Activated naive CD4-positive, alpha-beta T cell (primary cell): Measurements from ENCODE around the gene NRG2.

Experiments
- DNase-seq, 4 experiments: peaks; one replicate each; lab custom pipeline; 2025; lab: John Stamatoyannopoulos, UW

Gene NRG2

DNA sequence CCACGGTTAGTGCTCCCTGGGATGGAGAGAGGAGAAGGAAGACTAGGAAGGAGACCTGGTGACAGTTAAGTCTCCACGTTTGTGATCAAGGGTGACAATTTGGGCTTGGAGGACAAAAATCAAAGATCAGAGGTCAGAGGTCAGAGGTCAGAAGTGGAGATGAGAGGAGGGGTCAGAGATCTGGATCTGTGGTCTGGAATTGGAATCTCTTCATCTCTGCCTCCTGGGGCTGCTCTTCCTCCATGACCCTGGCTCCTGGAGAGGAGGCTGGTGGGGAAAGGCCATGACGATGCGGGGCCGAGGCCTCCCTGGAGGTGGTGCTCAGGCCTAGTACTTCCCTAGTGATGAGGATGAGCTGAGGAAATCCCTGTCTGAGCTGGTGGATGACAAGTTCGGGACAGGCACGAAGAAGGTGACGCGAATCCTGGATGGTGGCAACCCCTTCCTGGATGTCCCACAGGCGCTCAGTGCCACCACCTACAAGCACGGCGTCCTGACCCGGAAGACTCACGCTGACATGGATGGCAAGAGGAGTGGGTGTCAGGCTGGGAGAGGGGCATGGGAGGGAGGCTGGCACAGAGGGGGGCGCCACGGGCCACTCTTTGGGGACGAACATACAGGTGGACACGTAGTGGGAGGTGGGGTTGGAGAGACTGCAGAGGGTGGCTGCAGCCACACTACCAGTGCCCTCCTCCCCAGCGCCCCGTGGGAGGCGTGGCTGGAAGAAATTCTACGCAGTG lies 206.5 kb downstream of the NRG2 start:
- DNase-seq = no peak

DNA sequence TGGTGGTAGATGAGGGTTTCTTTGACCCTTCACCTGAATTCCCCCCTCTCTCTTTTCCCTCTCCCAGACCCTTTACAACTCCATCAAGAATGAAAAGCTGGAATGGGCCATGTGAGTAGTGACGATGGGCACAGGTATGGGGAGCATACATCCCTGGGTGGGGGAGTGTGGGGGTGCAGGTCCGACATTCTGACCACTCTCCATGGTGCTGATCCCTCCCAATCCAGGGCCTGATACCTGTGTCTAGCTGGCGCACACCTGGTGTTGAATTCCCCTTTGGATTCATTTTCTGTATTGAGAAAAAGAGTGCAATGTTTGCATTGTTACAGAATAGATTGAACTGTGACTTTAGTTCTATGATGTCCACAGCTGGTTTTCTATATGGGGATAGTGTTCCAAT lies 207.4 kb downstream of the NRG2 start:
- DNase-seq = no peak

DNA sequence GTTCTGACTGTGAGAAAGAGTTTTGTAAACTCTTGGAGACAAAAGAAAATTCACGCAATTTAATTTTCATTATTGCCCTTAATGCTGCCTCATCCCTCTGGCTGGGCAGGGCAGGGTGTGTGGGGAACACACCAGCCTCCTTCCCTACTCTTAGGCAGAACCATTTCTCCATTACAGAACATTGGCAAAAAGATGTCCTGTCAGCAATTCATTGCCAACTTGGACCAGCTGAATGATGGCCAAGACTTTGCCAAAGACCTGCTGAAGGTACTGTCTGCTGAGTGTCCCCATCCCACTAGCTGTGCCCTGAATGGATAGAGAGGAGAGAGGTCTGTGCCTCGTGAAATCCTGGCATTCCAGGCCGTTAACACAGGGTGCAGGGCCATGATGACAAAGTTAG lies 209.6 kb downstream of the NRG2 start:
- no peak for DNase-seq

DNA sequence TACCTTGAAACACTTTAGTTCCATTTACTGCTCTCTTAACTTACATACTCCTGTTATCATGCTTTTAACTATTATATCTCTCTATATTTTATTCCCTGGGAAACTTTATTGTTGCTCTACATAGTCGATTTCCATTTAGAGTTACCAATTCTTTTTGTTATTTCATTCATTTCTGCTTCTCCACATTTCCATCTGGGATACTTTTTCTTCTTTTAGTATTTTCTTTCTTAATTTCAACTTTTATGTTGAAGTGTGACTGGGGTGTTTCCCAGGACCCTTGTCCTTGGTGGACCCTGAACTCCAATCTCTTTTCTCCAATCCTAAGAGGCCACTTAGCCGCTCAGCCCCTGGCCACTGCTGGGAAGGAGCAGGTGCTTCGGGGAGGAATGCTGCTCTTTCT lies 211.5 kb downstream of the NRG2 start:
- DNase-seq = no peak

DNA sequence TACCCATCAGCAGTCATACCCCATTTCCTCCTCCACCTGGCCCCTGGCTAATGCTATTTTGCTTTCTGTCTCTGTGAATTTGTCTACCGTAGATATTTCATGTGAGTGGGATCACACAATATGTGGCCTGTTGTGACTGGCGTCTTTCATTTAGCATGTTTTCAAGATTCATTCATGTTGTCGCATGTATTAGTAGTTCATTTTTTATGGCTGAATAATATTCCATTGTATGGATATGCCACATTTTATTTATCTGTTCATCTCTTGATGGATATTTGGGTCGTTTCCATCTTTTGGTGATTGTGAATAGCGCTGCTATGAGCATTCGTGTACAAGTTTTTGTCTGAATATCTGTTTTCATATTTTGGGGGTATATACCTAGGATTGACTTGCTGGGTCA lies 213.6 kb downstream of the NRG2 start:
- DNase-seq = no peak

DNA sequence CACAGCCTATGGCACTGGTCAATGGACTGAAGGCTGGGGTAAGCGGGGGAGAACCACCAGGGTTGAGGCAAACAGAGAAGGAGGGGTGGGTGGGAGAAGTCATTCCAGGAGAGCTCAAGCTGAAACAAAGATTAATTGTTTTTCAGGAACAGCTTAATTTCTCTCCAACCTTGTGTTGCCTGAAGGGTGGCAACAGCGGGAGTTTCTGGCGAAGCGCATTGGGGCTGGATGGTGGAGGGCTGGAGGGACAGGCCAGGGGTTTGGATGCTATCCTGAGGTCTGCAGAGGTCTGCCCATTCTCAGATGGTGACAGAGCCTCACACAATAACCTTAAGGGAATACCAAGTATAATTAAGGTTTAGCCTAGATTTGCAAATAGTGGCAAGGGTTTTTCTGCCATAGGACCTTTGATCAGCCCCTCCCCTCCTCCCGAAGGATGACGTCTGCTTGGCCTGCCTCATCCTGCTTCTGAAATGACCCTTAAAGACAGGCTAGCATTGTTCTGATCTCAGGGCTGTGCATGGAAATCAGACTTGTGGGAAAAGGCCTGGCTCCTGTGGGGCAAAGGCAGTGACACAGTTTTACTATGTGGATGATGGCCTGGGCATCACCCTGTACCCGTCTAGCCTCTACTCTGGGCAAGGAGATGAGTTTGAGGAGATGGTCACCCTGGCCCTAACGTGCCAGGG lies 214.7 kb downstream of the NRG2 start:
- no peak for DNase-seq

DNA sequence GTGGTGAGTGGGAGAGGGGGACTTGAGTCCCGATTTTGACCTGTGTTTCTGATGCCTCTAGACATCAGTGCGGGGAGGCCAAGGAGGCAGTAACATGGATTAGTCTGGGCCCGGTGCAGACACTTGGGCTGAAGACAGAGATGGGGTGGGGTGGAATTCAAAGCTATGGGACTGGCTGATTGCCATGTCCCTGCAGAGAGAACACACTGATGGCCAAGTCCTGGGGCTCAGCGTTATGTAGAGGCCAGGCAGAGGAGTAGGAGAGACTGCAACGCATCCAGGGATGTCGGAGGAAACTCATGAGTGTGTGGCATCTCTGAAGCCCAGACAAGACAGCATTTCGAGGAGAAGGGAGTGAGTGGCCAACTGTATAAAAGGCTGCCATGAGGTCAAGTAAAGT lies 217.4 kb downstream of the NRG2 start:
- no peak for DNase-seq

DNA sequence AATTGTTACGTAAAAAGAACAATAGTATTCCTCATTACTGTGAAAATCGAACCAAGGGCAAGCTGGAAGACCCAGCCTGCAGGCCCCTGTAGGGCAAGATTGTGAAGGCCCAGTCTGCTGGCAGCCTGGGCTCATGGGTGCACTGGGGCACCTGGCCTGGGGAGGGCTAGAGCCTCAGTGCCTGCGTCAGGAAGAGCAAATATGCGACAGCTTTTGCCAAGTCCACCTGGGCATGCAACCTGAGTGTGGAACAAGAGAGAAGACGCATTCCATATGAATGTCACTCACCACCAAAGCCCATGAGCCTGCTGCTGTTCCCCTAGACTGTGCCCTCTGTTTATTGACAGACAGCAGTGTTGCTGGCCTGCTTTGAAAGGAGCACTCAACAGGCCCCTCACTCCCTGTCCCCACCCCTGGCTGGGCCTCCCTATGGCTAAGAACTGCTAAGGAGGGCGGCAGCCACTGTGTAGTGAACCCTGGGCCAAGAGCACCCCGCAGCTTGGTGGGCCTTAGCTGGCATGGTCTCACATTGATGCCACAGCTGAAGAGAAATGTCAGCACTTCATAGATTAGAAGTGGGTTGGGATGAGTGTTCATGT lies 219.2 kb downstream of the NRG2 start:
- DNase-seq = no peak

DNA sequence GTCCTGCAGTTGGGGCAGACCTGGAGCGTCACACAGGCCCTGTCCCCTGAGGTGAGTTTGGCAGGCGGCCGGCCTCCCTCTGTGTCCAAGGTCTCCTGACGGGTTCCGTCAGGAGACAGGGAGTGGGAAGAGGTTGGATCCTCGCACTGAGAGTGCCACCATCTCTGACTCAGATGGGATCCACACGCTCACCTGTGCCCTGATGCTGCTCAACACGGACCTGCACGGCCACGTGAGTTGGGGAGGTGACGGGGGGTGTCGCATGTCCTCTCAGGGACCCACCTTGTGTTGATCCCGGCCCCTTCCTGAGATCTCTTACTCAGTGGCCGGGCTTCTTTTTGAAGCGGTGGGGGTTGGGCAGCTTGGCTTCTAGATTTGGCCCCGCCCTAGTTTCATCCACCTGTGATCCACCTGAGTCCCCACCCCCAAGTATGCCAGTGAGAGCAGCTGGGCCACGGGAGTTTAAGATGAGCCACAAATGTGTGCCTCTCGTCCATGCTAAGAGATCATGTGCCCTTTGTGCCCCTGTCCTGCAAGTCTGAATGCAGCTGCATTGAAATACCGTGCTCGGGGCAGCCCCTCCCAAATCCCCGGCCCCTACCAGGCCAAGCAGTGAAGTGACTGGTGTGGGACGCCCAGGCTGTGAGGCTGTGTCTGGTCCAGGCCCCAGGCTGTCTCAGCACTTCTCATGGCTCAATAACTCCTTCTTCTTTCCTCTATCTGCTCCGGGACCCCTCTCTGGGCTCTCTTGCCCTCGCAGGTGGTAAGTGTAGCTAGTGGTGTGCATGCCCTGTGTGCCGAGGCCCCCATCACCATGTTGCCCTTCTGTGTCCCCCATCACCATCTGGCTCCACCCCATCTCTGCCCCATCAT lies 220.3 kb downstream of the NRG2 start:
- DNase-seq = no peak

DNA sequence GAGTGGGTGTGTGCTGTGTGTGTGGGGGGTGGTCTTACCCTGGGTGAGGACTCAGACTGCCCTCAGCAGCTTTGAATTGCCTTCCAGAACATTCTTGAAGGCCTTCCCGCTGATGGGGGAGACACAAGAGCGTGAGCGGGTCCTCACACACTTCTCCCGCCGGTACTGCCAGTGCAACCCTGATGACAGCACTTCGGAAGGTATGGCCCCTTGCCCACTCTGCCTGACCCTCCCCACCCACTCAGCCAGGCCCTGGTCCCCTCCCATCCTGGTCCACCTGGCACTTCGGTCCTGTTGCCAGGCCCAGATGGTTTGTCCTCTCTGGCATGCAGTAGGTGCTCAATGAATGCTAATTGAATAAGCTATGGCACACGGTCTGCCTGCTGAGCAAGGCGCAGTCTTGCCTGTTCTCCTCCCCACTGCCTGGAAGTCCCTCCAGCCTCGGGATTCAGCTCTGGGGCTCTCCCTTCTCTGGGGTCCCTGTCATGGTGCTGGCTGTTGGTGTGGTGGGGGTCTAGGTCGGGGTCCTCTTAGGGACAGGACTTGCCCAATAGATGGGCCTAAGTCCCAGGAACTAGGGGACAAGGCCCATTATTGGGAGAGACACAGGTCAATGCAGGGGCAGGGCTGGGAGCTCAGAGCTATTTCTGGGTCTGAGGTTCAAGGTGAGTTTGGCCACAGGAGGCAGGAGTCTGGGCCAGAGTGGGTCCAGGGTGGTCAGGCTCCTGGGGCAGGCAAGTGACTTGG lies 221.1 kb downstream of the NRG2 start:
- DNase-seq = no peak

DNA sequence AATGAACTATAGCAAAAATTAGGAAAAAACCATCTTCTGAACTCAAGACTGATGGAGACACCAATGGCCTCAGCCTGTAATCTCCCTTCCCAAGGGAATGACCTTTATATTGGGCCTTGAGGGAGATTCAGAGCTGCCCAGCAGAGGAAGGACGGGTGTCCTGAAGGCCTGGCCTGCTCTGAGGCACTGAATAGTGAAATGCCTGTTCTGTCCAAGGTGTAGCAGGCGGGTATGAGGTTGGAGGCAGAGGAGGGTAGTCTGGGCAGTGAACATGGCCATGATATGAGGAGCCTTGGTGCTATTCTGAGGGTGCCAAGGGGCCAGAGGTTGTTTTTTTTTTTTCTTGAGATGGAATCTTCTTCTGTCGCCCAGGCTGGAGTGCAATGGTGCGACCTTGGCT lies 222.5 kb downstream of the NRG2 start:
- no peak for DNase-seq

DNA sequence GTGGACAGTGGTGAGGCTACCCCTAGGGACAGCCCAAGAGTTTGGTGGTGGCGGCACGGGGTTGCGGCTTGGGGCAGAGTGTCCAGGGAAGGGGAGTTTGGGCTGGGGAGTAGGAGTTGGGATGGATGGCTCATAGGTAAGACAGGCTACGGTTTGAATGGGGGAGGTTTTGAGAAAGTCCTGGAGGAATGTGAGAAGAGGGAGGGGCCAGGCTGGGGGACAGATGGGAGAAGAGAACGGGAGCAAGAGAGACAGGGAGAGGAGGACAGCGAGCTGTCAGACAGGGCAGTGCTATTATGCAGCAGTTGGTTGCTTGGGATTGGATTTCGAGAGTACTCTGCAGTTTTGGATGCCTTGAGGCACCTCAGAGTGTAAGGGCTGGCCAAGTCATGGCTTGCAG lies 223.0 kb downstream of the NRG2 start:
- DNase-seq = no peak

DNA sequence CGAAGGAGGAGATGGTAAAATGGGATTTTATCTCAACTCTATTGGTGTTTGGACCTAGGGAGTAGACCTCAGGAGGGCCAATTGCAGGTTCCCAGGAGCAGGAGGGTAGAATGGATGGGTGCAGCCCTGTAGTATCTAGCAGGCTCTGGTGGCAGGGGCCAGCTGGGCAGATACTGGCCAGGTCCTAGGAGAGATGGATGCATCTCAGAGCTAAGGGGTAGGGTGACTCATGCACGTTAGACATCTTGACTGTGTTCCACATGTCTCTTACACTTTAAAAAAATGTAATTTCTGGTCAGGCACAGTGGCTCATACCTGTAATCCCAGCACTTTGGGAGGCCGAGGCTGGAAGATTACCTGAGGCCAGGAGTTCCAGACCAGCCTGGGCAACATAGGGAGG lies 225.1 kb downstream of the NRG2 start:
- no peak for DNase-seq

DNA sequence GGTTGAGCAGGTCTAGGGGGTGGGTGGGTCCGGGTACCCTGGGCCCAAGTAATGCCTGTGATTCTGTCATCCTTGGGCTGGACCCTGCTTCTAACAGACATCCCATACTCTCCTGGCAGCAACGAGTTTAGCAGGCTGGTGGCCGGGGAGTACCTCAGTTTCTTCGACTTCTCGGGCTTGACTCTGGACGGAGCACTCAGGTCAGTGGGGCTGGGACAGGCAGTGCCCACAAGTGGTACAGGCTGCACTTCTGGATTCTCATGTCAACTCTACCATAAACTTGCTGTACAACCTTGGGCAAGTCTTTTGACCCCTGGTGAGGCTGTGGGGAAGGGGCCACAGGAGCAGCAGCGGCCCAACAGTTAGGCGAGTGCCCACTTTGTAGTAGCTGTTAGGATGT lies 225.7 kb downstream of the NRG2 start:
- no peak for DNase-seq

DNA sequence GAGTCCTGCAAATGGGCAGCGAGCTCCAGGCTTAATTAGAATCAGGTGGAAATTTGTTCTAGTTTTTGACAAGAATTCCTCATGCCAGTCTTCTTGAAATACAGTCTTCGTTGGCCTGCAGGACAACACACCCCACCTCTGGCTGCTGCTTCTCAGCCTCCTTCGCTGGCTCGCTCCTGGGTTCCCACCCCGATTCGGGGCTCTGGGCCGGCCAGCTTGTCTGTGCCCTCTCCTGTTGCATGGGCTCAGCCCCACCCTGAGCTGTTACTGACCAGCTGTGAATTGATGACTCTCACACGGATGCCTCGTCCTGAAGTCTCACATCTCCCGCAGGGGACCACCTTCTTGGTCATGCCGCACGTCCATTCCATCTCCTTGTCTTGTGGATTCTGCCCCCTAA lies 226.5 kb downstream of the NRG2 start:
- DNase-seq = no peak

DNA sequence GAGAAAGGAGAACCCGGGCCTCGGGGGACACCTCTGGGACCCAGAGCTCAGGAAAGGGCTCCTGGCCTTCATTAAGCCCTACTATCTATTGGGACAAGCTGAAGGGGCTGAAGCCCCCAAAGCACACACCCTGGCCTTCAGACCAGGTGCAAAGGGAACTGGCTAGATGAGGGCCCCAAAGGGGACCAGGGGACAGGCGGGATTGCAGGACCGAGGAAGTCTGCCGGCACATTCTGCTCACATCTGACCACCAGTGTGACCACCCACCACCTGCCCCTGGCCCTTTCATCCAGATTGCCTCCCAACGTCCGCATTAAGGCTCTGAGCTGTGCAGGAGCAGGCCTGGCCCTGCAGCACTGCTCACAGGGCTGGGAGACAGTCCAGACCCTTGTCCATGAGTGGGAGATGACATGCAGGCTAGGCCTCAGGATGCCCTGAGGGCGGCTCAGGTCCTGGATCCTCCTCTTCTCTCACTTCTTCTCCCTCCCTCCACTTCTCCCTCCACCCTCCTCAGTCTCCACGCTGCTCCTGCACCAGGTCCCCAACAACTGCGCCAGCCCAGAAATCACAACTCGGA lies 228.3 kb downstream of the NRG2 start:
- DNase-seq = no peak

DNA sequence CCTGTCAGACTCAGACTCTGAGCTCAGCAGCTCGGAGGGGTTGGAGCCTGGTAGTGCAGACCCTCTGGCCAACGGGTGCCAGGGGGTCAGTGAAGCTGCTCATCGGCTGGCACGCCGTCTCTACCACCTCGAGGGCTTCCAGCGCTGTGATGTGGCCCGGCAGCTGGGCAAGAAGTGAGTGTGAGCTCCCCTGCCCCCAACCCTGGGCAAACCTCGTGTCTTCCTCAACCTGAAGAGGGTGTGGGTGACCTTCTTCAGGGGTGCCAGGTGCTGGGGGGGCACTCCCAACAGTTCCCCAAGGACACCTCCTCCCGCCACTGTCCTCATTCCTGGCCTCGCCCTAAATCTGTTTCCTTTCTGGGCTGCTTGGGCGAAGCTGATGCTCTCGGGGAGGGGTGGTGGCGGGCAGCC lies 228.9 kb downstream of the NRG2 start:
- no peak for DNase-seq

DNA sequence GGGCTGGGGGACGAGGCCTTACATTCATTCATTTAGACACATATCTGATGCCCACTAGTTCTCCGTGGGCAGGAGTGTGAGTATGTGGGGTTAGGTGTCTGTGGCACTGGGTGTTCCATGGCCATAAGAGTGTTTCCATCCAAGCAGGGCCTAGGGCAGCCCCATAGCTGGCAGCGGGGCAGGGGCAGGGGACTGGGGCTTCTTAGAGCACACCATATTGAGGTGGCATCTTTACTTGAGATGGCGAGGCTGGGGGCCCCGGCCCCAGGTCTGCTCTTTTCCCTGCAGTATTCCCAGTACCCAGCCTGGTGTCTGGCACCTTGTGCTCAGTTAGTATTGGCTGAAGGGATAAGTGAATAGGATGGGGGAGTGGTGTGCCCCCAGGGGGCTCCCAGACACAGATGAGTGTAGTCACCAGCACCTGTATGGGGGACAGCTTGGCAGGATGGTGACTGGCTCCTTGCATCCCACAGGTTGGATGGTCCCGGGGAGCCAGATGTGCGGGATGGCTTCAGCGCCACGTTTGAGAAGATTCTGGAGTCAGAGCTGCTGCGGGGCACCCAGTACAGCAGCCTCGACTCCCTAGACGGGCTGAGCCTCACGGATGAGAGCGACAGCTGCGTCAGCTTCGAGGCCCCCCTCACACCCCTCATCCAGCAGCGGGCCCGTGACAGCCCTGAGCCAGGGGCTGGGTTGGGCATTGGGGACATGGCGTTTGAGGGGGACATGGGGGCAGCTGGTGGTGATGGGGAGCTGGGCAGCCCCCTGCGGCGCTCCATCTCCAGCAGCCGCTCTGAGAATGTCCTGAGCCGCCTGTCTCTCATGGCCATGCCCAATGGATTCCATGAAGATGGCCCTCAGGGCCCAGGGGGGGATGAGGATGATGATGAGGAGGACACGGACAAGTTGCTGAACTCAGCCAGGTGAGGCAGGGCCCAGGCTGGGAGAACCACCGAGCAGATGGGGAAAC lies 230.0 kb downstream of the NRG2 start:
- no peak for DNase-seq

DNA sequence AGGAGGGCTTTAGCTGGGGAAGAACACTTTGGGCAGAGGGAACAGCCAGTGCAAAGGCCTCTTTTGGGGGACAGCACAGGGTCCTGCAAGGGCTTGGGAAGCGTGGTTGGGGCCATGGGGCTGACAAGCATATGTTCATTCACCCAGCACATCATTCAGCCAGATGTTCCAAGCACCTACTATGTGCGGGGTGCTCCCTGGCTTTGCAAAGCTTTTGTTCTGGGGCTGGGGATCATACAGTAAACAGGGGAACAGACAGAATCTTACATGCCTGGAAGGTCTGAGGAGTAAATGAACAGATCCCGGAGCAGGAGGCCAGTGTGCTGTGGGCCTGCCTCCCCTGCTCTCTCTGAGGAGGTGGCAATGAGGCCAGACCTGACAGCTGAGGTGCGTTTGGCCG lies 230.8 kb downstream of the NRG2 start:
- DNase-seq = no peak

DNA sequence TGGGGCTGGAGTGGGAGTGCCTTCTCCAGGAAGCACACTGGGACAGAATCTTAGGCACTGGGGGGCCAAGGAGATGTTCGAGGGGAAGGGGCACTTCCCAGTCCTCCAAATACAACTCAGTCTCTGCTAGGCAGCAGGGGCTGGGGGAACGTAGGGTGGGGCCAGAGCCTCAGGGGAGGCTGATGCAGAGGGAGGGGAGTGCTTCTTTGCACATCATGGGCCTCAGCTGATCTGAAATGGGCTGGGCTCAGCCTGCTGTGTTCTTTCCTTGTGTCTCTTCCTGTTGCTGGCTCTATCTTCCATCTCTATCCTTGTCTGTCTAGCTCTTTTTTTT lies 231.9 kb downstream of the NRG2 start:
- DNase-seq = no peak
